ENCODE measurements around the gene MKRN2OS.

The MKRN2OS gene

DNA sequence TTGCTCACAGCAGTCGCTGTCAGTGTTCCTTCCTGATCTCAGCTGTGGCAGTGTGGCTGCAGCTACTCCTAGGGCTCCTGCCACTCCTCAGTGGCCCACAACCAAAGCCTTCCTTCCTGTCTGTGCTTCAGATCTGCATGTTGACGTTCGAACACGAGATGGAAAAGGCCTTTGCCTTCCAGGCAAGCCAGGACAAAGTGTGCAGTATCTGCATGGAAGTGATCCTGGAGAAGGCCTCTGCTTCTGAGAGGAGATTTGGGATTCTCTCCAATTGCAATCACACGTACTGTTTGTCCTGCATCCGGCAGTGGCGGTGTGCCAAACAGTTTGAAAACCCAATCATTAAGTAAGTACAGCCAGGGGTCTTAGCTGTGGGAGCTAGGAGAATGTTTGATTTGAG is 29.4 kb upstream of the MKRN2OS start:
- TF ChIP-seq, protein P1, sequence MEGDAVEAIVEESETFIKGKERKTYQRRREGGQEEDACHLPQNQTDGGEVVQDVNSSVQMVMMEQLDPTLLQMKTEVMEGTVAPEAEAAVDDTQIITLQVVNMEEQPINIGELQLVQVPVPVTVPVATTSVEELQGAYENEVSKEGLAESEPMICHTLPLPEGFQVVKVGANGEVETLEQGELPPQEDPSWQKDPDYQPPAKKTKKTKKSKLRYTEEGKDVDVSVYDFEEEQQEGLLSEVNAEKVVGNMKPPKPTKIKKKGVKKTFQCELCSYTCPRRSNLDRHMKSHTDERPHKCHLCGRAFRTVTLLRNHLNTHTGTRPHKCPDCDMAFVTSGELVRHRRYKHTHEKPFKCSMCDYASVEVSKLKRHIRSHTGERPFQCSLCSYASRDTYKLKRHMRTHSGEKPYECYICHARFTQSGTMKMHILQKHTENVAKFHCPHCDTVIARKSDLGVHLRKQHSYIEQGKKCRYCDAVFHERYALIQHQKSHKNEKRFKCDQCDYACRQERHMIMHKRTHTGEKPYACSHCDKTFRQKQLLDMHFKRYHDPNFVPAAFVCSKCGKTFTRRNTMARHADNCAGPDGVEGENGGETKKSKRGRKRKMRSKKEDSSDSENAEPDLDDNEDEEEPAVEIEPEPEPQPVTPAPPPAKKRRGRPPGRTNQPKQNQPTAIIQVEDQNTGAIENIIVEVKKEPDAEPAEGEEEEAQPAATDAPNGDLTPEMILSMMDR (IDR thresholded peaks at IDR 0.05): no peak
- Mint-ChIP-seq H3K4me1 (no peaks in the 10 kb centered on the region), H3K4me3 (no peak overlapping the region), H3K36me3 (ENCODE audit: low read depth) (peaks cover 88% of the 10 kb centered on the region), H3K27me3 (ENCODE audit: low read depth, poor library complexity) (no peaks in the 10 kb centered on the region), H3K9me3 (no peaks in the 10 kb centered on the region), H3K27ac (no peak overlapping the region)
- no peak for DNase-seq

- no peaks in the 10 kb centered on the region for H3K27me3 Mint-ChIP-seq (ENCODE audit: low read depth, poor library complexity)
- H3K4me3 Mint-ChIP-seq: no peak overlapping the region
- peaks cover 87% of the 10 kb centered on the region for H3K36me3 Mint-ChIP-seq (ENCODE audit: low read depth)
- DNase-seq: no peak
- H3K4me1 Mint-ChIP-seq: no peaks in the 10 kb centered on the region
- H3K9me3 Mint-ChIP-seq: no peaks in the 10 kb centered on the region
- H3K27ac Mint-ChIP-seq: no peak overlapping the region
- TF ChIP-seq, protein P1 (IDR thresholded peaks at IDR 0.05): no peak
Observed at GRCh38 chr3:12574131-12574530, 28.8 kb upstream of the MKRN2OS start.

GRCh38 chr3:12571986-12572385 is 26.7 kb upstream of the MKRN2OS start:
- H3K4me3 Mint-ChIP-seq: no peak overlapping the region
- H3K4me1 Mint-ChIP-seq: no peaks in the 10 kb centered on the region
- no peaks in the 10 kb centered on the region for H3K27me3 Mint-ChIP-seq (ENCODE audit: low read depth, poor library complexity)
- TF ChIP-seq, protein P1 (IDR thresholded peaks at IDR 0.05): no peak
- peaks cover 86% of the 10 kb centered on the region for H3K36me3 Mint-ChIP-seq (ENCODE audit: low read depth)
- H3K9me3 Mint-ChIP-seq: peaks cover 7% of the 10 kb centered on the region
- no peak for DNase-seq
- H3K27ac Mint-ChIP-seq: no peak overlapping the region

GRCh38 chr3:12569836-12570235 is 24.5 kb upstream of the MKRN2OS start:
- peaks cover 86% of the 10 kb centered on the region for H3K36me3 Mint-ChIP-seq (ENCODE audit: low read depth)
- peaks cover under 1% of the 10 kb centered on the region for H3K4me1 Mint-ChIP-seq
- TF ChIP-seq, protein P1 (IDR thresholded peaks at IDR 0.05): no peak
- no peaks in the 10 kb centered on the region for H3K27me3 Mint-ChIP-seq (ENCODE audit: low read depth, poor library complexity)
- no peak for DNase-seq
- H3K9me3 Mint-ChIP-seq: peaks cover 23% of the 10 kb centered on the region
- no peak overlapping the region for H3K27ac Mint-ChIP-seq
- no peak overlapping the region for H3K4me3 Mint-ChIP-seq

GRCh38 chr3:12568747-12569146 is 23.4 kb upstream of the MKRN2OS start:
- H3K9me3 Mint-ChIP-seq: peaks cover 28% of the 10 kb centered on the region
- peaks cover 12% of the 10 kb centered on the region for H3K4me1 Mint-ChIP-seq

DNA sequence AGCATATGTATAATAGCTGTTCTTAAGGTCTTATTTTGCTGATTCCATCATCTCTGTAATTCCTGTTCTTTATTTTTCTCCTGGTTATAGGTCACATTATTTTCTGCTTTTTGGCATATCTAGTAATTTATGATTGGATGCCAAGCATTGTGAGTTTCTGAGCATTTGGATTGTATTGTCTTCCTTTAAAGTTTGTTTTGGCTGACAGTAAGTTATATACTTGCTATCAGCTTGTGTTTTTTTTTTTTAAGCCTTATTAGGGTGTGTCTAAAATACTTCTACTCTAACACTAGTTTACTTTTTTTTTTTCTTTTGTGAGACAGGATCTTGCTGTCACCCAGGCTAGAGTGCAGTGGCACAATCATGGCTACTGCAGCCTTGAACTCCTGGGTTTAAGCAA is 21.7 kb upstream of the MKRN2OS start:
- H3K4me3 Mint-ChIP-seq: no peak overlapping the region
- H3K4me1 Mint-ChIP-seq: peaks cover 28% of the 10 kb centered on the region
- peaks cover 28% of the 10 kb centered on the region for H3K9me3 Mint-ChIP-seq
- H3K27ac Mint-ChIP-seq: no peak overlapping the region
- peaks cover 70% of the 10 kb centered on the region for H3K36me3 Mint-ChIP-seq (ENCODE audit: low read depth)
- TF ChIP-seq, protein P1 (IDR thresholded peaks at IDR 0.05): no peak
- peaks cover 9% of the 10 kb centered on the region for H3K27me3 Mint-ChIP-seq (ENCODE audit: low read depth, poor library complexity)
- no peak for DNase-seq

More at GRCh38 chr3:12568747-12569146, 23.4 kb upstream of the MKRN2OS start:
- TF ChIP-seq, protein P1 (IDR thresholded peaks at IDR 0.05): no peak
- H3K36me3 Mint-ChIP-seq (ENCODE audit: low read depth): peaks cover 82% of the 10 kb centered on the region
- DNase-seq: no peak
- H3K27me3 Mint-ChIP-seq (ENCODE audit: low read depth, poor library complexity): peaks cover 9% of the 10 kb centered on the region
- H3K4me3 Mint-ChIP-seq: no peak overlapping the region
- H3K27ac Mint-ChIP-seq: peak overlapping the region; percentile 92

Measured in nephron progenitor cell (in vitro differentiated cells).